Measurements from ENCODE around the gene EFNA1. TPM values are rescaled to one million over a fixed set of nuclear protein-coding genes. Genes with fewer than 3 reads are reported as not detected.
A peak's percentile ranks its signal among the peaks of the same experiment; 100 is the strongest.
"Not testable (repeated sequence)": the region's sequence is repeated elsewhere in the genome, so short reads cannot be mapped to it uniquely, and the experiment has no call there.

EFNA1 gene
- total and polyA plus RNA-seq, 11 donors, result 22.8 to 103 (median 37.2) TPM

DNA sequence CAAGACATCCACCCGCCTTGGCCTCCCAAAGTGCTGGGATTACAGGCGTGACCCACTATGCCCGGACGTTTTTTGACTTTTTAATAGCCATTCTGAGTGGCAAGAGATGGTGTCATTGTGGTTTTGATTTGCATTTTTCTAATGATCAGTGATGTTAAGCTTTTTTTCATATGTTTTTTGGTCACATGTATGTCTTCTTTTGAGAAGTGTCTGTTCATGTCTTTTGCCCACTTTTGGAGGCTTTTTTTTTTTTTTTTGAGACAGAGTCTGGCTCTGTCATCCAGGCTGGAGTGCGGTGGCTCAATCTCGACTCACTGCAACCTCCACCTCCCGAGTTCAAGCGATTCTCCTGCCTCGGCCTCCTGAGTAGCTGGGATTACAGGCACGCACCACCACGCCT, 36.9 kb downstream of the EFNA1 start:
- not testable (repeated sequence) for H3K27ac ChIP-seq, ATAC-seq, H3K9me3 ChIP-seq, H3K27me3 ChIP-seq, H3K4me3 ChIP-seq, DNase-seq
- Histone ChIP-seq H3K4me1 (peaks cover 0 to 31% (median 25%) of the 10 kb centered on the region in 12 donors), H3K36me3 (peaks cover 0 to 13% (median 10%) of the 10 kb centered on the region in 9 donors)
- intact Hi-C loops (cut with DNase I), result loop anchor here in 3 of 10 donors (5.0 kb wide), 1 partner anchor 37 kb away; the partner anchor contains the start of gene EFNA1 (in 3 of the 3)
- 93 to 98% (median 96%) methylated on average over 11 of the region's 11 CpGs for WGBS, 4 donors

DNA sequence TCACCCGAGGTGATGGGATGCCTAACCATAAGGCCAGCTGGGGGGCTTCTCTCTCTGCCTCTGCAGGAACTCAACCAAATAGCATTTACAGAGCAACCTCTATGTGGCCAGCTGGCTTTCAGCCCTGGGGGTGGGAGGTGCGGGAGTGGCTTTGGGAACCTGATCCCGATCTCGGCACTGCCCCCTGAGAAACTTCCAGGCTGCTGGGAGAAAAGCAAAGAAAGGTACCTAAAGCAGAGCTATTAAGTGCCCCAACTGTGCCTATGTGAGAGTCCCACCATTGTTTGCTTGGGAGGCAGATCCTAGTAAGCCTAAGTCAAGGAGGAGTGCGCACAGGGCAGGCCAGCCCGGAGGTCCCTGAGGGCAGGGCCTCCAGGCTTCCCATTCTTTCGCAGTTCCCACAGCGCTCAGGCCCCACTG, 38.4 kb downstream of the EFNA1 start:
- Histone ChIP-seq H3K4me3 (peak overlapping the region in 8 of 12 donors; percentile 1 to 36 (median 18)), H3K36me3 (peaks cover 0 to 25% (median 22%) of the 10 kb centered on the region in 9 donors), H3K27ac (peak overlapping the region; percentile 67 to 88 (median 76)), H3K9me3 (peaks cover 0 to 9% (median 0%) of the 10 kb centered on the region in 12 donors), H3K4me1 (peaks cover 0 to 31% (median 25%) of the 10 kb centered on the region in 12 donors), H3K27me3 (peaks cover 0 to 8% (median 0%) of the 10 kb centered on the region in 9 donors)
- 18 to 41% (median 32%) methylated on average over 7 to 8 of the region's 8 CpGs for WGBS, 4 donors
- ATAC-seq, result no peak
- DNase-seq, result peak in 2 of 5 donors; percentile 19 to 40
- TF ChIP-seq, protein P1, sequence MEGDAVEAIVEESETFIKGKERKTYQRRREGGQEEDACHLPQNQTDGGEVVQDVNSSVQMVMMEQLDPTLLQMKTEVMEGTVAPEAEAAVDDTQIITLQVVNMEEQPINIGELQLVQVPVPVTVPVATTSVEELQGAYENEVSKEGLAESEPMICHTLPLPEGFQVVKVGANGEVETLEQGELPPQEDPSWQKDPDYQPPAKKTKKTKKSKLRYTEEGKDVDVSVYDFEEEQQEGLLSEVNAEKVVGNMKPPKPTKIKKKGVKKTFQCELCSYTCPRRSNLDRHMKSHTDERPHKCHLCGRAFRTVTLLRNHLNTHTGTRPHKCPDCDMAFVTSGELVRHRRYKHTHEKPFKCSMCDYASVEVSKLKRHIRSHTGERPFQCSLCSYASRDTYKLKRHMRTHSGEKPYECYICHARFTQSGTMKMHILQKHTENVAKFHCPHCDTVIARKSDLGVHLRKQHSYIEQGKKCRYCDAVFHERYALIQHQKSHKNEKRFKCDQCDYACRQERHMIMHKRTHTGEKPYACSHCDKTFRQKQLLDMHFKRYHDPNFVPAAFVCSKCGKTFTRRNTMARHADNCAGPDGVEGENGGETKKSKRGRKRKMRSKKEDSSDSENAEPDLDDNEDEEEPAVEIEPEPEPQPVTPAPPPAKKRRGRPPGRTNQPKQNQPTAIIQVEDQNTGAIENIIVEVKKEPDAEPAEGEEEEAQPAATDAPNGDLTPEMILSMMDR (IDR thresholded peaks at IDR 0.05), result no peak
- TF ChIP-seq POLR2A (IDR thresholded peaks at IDR 0.05), result no peak
- intact Hi-C loops (cut with DNase I), result loop anchor here in 9 of 10 donors (2.0 to 5.0 kb wide), 4 partner anchors 37 to 73 kb away; partner anchors contain the start of gene EFNA1 (in 4 of the 9)

DNA sequence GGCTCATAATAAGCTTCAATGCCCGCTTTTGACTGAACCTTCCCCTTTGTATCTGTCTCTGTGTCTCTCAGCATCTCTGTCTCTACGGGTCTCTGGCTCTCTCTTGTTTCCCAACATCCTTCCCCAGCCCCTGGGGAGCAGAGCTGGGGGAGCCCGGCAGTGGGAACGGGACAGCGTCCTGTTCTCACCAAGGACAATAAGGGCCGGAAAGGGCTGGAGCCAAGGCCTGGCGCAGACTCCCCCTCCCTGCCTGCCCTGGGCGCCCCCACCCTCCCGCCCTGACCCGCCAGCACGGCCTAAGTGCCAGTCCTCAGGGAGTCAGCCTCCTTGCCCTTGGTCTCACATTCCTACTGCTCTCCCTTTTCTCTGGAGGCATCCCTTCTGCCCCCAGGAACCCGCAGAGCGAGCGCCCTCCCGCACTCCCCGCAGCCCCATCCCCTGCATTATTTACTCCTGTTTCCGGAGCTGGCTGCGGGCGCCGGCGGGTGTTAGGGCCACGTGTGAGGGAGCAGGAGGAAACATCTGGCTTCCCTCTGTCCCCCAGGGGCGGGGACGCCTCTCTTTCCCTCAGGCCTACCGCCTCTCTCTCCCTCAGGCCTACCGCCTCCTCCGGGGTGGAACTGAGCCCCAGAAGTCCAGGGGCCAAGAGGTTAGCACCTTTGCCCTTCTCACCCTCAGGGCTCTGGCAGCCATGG, 38.9 kb downstream of the EFNA1 start:
- DNase-seq (peak; percentile 85 to 90 (median 87)), ATAC-seq (peak; percentile 57 to 84 (median 74))
- peaks cover 0 to 9% (median 0%) of the 10 kb centered on the region in 12 donors for H3K9me3 ChIP-seq
- H3K4me3 ChIP-seq, result peak overlapping the region in 8 of 12 donors; percentile 1 to 36 (median 26)
- intact Hi-C loops (cut with DNase I), result loop anchor here (1.0 to 5.0 kb wide), 8 partner anchors 38 to 75 kb away; partner anchors contain the start of gene EFNA1 (in 4 of the 10)
- H3K36me3 ChIP-seq, result peaks cover 0 to 29% (median 24%) of the 10 kb centered on the region in 9 donors
- peak overlapping the region; percentile 67 to 88 (median 76) for H3K27ac ChIP-seq
- peaks cover 0 to 8% (median 0%) of the 10 kb centered on the region in 9 donors for H3K27me3 ChIP-seq
- TF ChIP-seq, protein P1 (IDR thresholded peaks at IDR 0.05), result no peak
- TF ChIP-seq POLR2A (IDR thresholded peaks at IDR 0.05), result no peak
- WGBS, 4 donors, result 16 to 34% (median 29%) methylated on average over 22 to 27 of the region's 27 CpGs
- H3K4me1 ChIP-seq, result peaks cover 0 to 31% (median 26%) of the 10 kb centered on the region in 12 donors

DNA sequence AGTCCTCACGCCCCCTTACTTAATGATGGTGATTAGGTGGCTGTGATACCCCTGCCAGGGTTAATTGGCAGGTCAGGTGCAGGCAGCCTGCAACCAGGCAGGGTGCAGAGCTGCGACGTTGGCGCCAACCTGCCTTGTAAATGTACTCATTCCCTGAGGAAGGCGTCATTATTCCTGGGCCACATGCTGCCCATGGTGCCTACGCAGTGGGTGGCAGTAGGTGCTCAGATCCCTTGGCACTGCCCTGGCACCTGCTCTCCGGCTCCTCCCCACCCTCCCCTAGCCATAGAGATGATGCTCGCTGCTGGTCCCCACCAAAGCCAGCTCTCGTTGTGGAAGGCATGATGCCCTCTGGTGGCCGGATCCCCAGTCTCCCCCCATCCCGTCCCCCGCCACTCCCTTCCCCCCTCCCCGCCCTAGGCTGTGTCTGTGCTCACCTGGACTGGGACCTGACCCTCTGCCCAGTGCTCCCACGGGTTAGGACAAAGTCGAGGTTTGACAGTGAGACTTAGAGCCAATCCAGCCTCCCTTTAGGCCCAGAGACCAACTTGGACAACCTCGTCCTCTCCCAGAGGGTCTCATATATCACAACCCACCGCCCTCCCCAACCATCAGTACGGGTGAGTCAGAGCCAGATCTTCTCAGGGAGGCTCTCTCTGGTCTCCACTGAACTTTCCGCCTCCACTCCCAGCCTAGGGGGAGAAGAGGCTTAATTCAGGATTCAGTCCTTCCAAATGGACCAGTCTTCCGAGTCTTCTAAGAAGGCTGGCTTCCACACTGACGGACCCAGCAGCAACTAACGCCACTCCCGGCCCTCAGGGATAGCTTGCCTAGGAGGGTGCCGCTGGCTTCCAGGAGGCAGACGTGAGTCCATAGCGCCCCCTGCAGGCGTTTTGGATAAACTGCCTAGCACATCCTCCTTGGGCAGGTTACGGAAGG, 39.8 kb downstream of the EFNA1 start:
- 3 to 9% (median 4%) methylated on average over 21 to 28 of the region's 28 CpGs for WGBS, 4 donors
- ATAC-seq, result peak; percentile 77 to 83 (median 80)
- DNase-seq, result peak; percentile 90 to 94 (median 92)
- peaks cover 0 to 31% (median 24%) of the 10 kb centered on the region in 9 donors for H3K36me3 ChIP-seq
- peaks cover 0 to 9% (median 0%) of the 10 kb centered on the region in 12 donors for H3K9me3 ChIP-seq
- TF ChIP-seq POLR2A (IDR thresholded peaks at IDR 0.05), result no peak
- TF ChIP-seq, protein P1 (IDR thresholded peaks at IDR 0.05), result peak; percentile 81 to 93 (median 90)
- H3K27ac ChIP-seq, result peak overlapping the region in 11 of 12 donors; percentile 67 to 88 (median 76)
- intact Hi-C loops (cut with DNase I), result loop anchor here (1.0 to 5.0 kb wide), 9 partner anchors 39 to 76 kb away; partner anchors contain the start of gene EFNA1 (in 4 of the 10)
- peaks cover 0 to 38% (median 32%) of the 10 kb centered on the region in 12 donors for H3K4me1 ChIP-seq
- H3K27me3 ChIP-seq, result peaks cover 0 to 8% (median 0%) of the 10 kb centered on the region in 9 donors
- peak overlapping the region in 8 of 12 donors; percentile 1 to 36 (median 26) for H3K4me3 ChIP-seq

Measured in heart left ventricle (tissue), 16 donors.